Spinal cord (tissue), 10 donors: ENCODE data around the gene ABHD6. TPM values are rescaled to one million over a fixed set of nuclear protein-coding genes. Genes with fewer than 3 reads are reported as not detected.

Experiments
- DNase-seq, 6 donors: peaks; one replicate each; pipeline versions ENCODE4 v3.0.0 to v3.0.0-alpha.2; 2013 to 2015; ENCODE audit warnings: low spot score in 6 of 6, low read depth in 4 of 6
- H3K27ac ChIP-seq: one replicate; pipeline ENCODE4 v1.5.1; 2013; ENCODE audit warnings: low read depth, low read length, control low read depth
- H3K27me3 ChIP-seq: one replicate; pipeline ENCODE4 v1.6.1; 2013; ENCODE audit warnings: low read length; ENCODE audit not compliant: control insufficient read depth, insufficient read depth
- H3K36me3 ChIP-seq: one replicate; pipeline ENCODE4 v1.6.1; 2013; ENCODE audit warnings: low read length; ENCODE audit not compliant: control insufficient read depth, insufficient read depth
- H3K4me1 ChIP-seq: one replicate; pipeline ENCODE4 v1.6.1; 2013; ENCODE audit warnings: low read length; ENCODE audit not compliant: control insufficient read depth, insufficient read depth
- H3K4me3 ChIP-seq: one replicate; pipeline ENCODE4 v1.5.1; 2013; ENCODE audit warnings: low read depth, low read length, control low read depth
- H3K9me3 ChIP-seq: one replicate; pipeline ENCODE4 v1.6.1; 2013; ENCODE audit warnings: low read length; ENCODE audit not compliant: control insufficient read depth, insufficient read depth
- WGBS: methylation state at CpG from one replicate; pipeline ENCODE4 v1.1.5; 2013; ENCODE audit warnings: missing lambda C conversion rate; ENCODE audit not compliant: insufficient coverage; 5-methylcytosine and 5-hydroxymethylcytosine counted together
- polyA plus RNA-seq, 2 donors: library from polyadenylated mRNA; unstranded; fragments of 120-200 nt; gene quantifications; one replicate each; pipeline ENCODE4 v1.2.1, GENCODE V29; 2013; ENCODE audit not compliant: insufficient read length in 2 of 2
- total RNA-seq, 2 donors: library from RNA; depleted of rRNA in 1 of 2; stranded (reverse); fragments of 120-200 nt in 1 of 2; fragments of >200 nt in 1 of 2; gene quantifications; one replicate each; pipeline versions ENCODE4 v1.2.3 to v1.2.4, GENCODE V29; 2013 to 2014
- donor health status: healthy.

ABHD6 gene
- total and polyA plus RNA-seq, 4 donors, result 21.5 to 22.9 (median 22.3) TPM

- no peaks in the 10 kb centered on the region for H3K9me3 ChIP-seq
- 100% methylated on average over 2 of the region's 4 CpGs for WGBS
Observed at GRCh38 chr3:58205981-58206380, 31.6 kb upstream of the ABHD6 start.

GRCh38 chr3:58206406-58207011 lies 31.1 kb upstream of the ABHD6 start:
- WGBS, result 82% methylated on average over 5 of the region's 5 CpGs
- Histone ChIP-seq H3K4me1 (no peaks in the 10 kb centered on the region), H3K36me3 (no peaks in the 10 kb centered on the region), H3K4me3 (no peak overlapping the region), H3K27me3 (no peaks in the 10 kb centered on the region), H3K9me3 (no peaks in the 10 kb centered on the region), H3K27ac (no peak overlapping the region)
- no peak for DNase-seq

More at GRCh38 chr3:58205981-58206380, 31.6 kb upstream of the ABHD6 start:
- Histone ChIP-seq H3K36me3 (no peaks in the 10 kb centered on the region), H3K4me1 (no peaks in the 10 kb centered on the region), H3K4me3 (no peak overlapping the region), H3K27ac (no peak overlapping the region), H3K27me3 (no peaks in the 10 kb centered on the region)
- no peak for DNase-seq

GRCh38 chr3:58207954-58208353 lies 29.6 kb upstream of the ABHD6 start:
- Histone ChIP-seq H3K4me1 (no peaks in the 10 kb centered on the region), H3K9me3 (no peaks in the 10 kb centered on the region), H3K27ac (no peak overlapping the region), H3K27me3 (no peaks in the 10 kb centered on the region), H3K4me3 (no peak overlapping the region), H3K36me3 (no peaks in the 10 kb centered on the region)
- no peak for DNase-seq
- 100% methylated on average over 1 of the region's 4 CpGs for WGBS

GRCh38 chr3:58209933-58210332 lies 27.7 kb upstream of the ABHD6 start:
- no peak overlapping the region for H3K4me3 ChIP-seq
- no peak for DNase-seq
- 82% methylated on average over 3 of the region's 3 CpGs for WGBS
- no peaks in the 10 kb centered on the region for H3K36me3 ChIP-seq
- no peaks in the 10 kb centered on the region for H3K4me1 ChIP-seq
- H3K27ac ChIP-seq, result no peak overlapping the region
- H3K9me3 ChIP-seq, result no peaks in the 10 kb centered on the region
- H3K27me3 ChIP-seq, result no peaks in the 10 kb centered on the region

- Histone ChIP-seq H3K27me3 (no peaks in the 10 kb centered on the region), H3K27ac (no peak within 1 kb of the TSS), H3K36me3 (no peaks in the 10 kb centered on the region), H3K4me3 (no peak within 1 kb of the TSS), H3K9me3 (no peaks in the 10 kb centered on the region), H3K4me1 (no peaks in the 10 kb centered on the region)
- no peak for DNase-seq
- 82% methylated on average over 14 of the region's 14 CpGs for WGBS
Observed at GRCh38 chr3:58210761-58211460, 26.7 kb upstream of the ABHD6 start, which contains the start of gene DNASE1L3. Gene DNASE1L3, minus strand, starts transcription at chr3:58210972. Its CDS starts 66 bp downstream, at chr3:58210906.

GRCh38 chr3:58214484-58215316 lies 22.9 kb upstream of the ABHD6 start:
- Histone ChIP-seq H3K4me3 (no peak overlapping the region), H3K9me3 (no peaks in the 10 kb centered on the region), H3K36me3 (no peaks in the 10 kb centered on the region), H3K4me1 (peaks cover 7% of the 10 kb centered on the region), H3K27me3 (no peaks in the 10 kb centered on the region), H3K27ac (no peak overlapping the region)
- DNase-seq, result no peak
- WGBS, result 88% methylated on average over 4 of the region's 7 CpGs

- no peak overlapping the region for H3K4me3 ChIP-seq
- WGBS, result 79% methylated on average over 5 of the region's 10 CpGs
- no peaks in the 10 kb centered on the region for H3K36me3 ChIP-seq
- no peak for DNase-seq
- H3K27me3 ChIP-seq, result no peaks in the 10 kb centered on the region
- no peak overlapping the region for H3K27ac ChIP-seq
- H3K4me1 ChIP-seq, result peaks cover 7% of the 10 kb centered on the region
- no peaks in the 10 kb centered on the region for H3K9me3 ChIP-seq
Observed at GRCh38 chr3:58215317-58216025, 22.1 kb upstream of the ABHD6 start.

- H3K27me3 ChIP-seq, result no peaks in the 10 kb centered on the region
- peaks cover 7% of the 10 kb centered on the region for H3K4me1 ChIP-seq
- DNase-seq, result no peak
- H3K36me3 ChIP-seq, result no peaks in the 10 kb centered on the region
- no peak overlapping the region for H3K27ac ChIP-seq
- no peaks in the 10 kb centered on the region for H3K9me3 ChIP-seq
- WGBS, result 70% methylated on average over 8 of the region's 10 CpGs
- no peak overlapping the region for H3K4me3 ChIP-seq
Observed at GRCh38 chr3:58216496-58217195, 20.9 kb upstream of the ABHD6 start.
